Caco-2 (cell line): ENCODE results near the gene VPS36. TPM values are rescaled to one million over a fixed set of nuclear protein-coding genes. Genes with fewer than 3 reads are reported as not detected.
"Not testable (repeated sequence)": the region's sequence is repeated elsewhere in the genome, so short reads cannot be mapped to it uniquely, and the experiment has no call there.

Experiments used
- Bru-seq: library from RNA; stranded (reverse); fragments of 400-500 nt; gene quantifications from one replicate; lab custom pipeline; 2021; lab: Mats Ljungman, UMichigan
- BruChase-seq, 2 experiments: library from RNA; stranded (reverse); fragments of 400-500 nt; gene quantifications; one replicate each; lab custom pipeline; 2021; lab: Mats Ljungman, UMichigan
- BruUV-seq: library from RNA; stranded (reverse); fragments of 400-500 nt; replicated peaks from 2 replicates; lab custom pipeline; 2021; lab: Mats Ljungman, UMichigan
- CTCF ChIA-PET: fragments of 300-600 bp; sonication (Branson Sonifier 250); formaldehyde crosslinking; loops from one replicate; lab custom pipeline; 2022; ENCODE audit warnings: antibody characterized with exemption; lab: Charles Lee
- POLR2A ChIA-PET: fragments of 300-600 bp; sonication (Branson Sonifier 250); formaldehyde crosslinking; loops from one replicate; lab custom pipeline; 2022; ENCODE audit warnings: antibody characterized with exemption; lab: Charles Lee
- DNase-seq, 2 experiments: peaks; one replicate each; pipeline versions ENCODE4 v3.0.0 to v3.0.0-alpha.2; 2020 to 2022
- H3K27me3 ChIP-seq: replicated peaks from 2 replicates; pipeline ENCODE4 v1.6.0; 2011; ENCODE audit warnings: low read length; ENCODE audit not compliant: control insufficient read depth, insufficient read depth
- H3K36me3 ChIP-seq: 2 replicates; pipeline ENCODE4 v1.5.1; 2011; ENCODE audit warnings: low read length; ENCODE audit not compliant: control insufficient read depth, insufficient read depth
- H3K4me1 ChIP-seq: fragments of 250-450 bp; sonication (Bioruptor Pico); 2 replicates; pipeline ENCODE4 v1.5.1; 2020; ENCODE audit warnings: mild to moderate bottlenecking
- H3K4me3 ChIP-seq: 2 replicates; pipeline ENCODE4 v1.5.1; 2011; ENCODE audit warnings: low read depth, mild to moderate bottlenecking, control low read depth, low read length
- H3K9me3 ChIP-seq: fragments of 250-450 bp; sonication (Bioruptor Pico); 2 replicates; pipeline ENCODE4 v1.5.1; 2020; ENCODE audit warnings: mild to moderate bottlenecking, moderate library complexity
- H3K27ac Mint-ChIP-seq: one replicate; pipeline ENCODE4 v1.8.0; 2022; ENCODE audit warnings: mixed read lengths; ENCODE audit not compliant: unreplicated experiment
- H3K27me3 Mint-ChIP-seq: one replicate; pipeline ENCODE4 v1.8.0; 2022; ENCODE audit warnings: mixed read lengths; ENCODE audit not compliant: insufficient read depth, unreplicated experiment
- H3K36me3 Mint-ChIP-seq: one replicate; pipeline ENCODE4 v1.8.0; 2022; ENCODE audit warnings: mild to moderate bottlenecking, mixed read lengths; ENCODE audit not compliant: insufficient read depth, unreplicated experiment
- H3K4me1 Mint-ChIP-seq: one replicate; pipeline ENCODE4 v1.8.0; 2022; ENCODE audit warnings: low read depth, mixed read lengths; ENCODE audit not compliant: unreplicated experiment
- H3K4me3 Mint-ChIP-seq: one replicate; pipeline ENCODE4 v1.8.0; 2022; ENCODE audit warnings: mild to moderate bottlenecking, moderate library complexity, mixed read lengths; ENCODE audit not compliant: unreplicated experiment
- H3K9me3 Mint-ChIP-seq: one replicate; pipeline ENCODE4 v1.8.0; 2022; ENCODE audit warnings: mixed read lengths; ENCODE audit not compliant: unreplicated experiment
- CTCF ChIP-seq, 2 experiments: fragments of 200-600 bp in 1 of 2; IDR thresholded peaks; 1 replicate in 1 of 2; 2 replicates in 1 of 2; pipeline versions ENCODE4 v1.5.1 to v1.8.0; 2011 to 2022; ENCODE audit warnings: antibody characterized with exemption in 1 of 2, control low read depth in 1 of 2, inconsistent platforms in 1 of 2, low read depth in 1 of 2, low read length in 1 of 2, mild to moderate bottlenecking in 1 of 2, moderate library complexity in 1 of 2; ENCODE audit not compliant: insufficient read depth in 1 of 2, severe bottlenecking in 1 of 2, unreplicated experiment in 1 of 2
- intact Hi-C: fragments of 100-400 bp; cut with micrococcal nuclease; formaldehyde crosslinking; loops from one replicate; pipeline ENCODE4 v1.10.0; 2022; ENCODE audit not compliant: unreplicated experiment
- long read RNA-seq: library from polyadenylated mRNA; stranded (forward); transcript quantifications from one replicate; pipeline ENCODE4 v2.0.0, GENCODE V29; 2022
- total RNA-seq: library from RNA; stranded (reverse); gene quantifications from 2 replicates; pipeline ENCODE4 v1.2.3, GENCODE V29; 2022

Gene VPS36
- total RNA-seq (40.9 and 48.4 TPM in 2 replicates), Bru-seq, nascent RNA (percentile 85 among the genes with signal in this experiment), BruChase-seq, experiment 1, labeled RNA remaining after a 2-hour chase (percentile 93 among the genes with signal in this experiment), BruChase-seq, experiment 2, labeled RNA remaining after a 6-hour chase (percentile 90 among the genes with signal in this experiment)
- long read RNA-seq, full-length matches to known transcripts: 56 of 75 reads
- long read RNA-seq, partial matches to known transcripts: 4 of 75 reads
- long read RNA-seq, other reads (novel, unspliced or antisense): 15 of 75 reads

- Histone ChIP-seq H3K36me3 (no peaks in the 10 kb centered on the region), H3K27me3 (no peaks in the 10 kb centered on the region), H3K9me3 (no peaks in the 10 kb centered on the region), H3K4me1 (no peaks in the 10 kb centered on the region; the same call in 1 of the 2 replicates), H3K4me3 (peak within 1 kb of the TSS; percentile 89)
- TF ChIP-seq CTCF (IDR thresholded peaks at IDR 0.05; ENCODE audit: insufficient read depth in 1 of 2, low read depth in 1 of 2, low read length in 1 of 2, severe bottlenecking in 1 of 2, unreplicated experiment in 1 of 2): peak; percentile 92 to 98
- Mint-ChIP-seq H3K36me3 (peaks cover 7% of the 10 kb centered on the region), H3K27me3 (no peaks in the 10 kb centered on the region), H3K27ac (peak within 1 kb of the TSS; percentile 69), H3K9me3 (no peaks in the 10 kb centered on the region), H3K4me1 (peaks cover 18% of the 10 kb centered on the region), H3K4me3 (peak within 1 kb of the TSS; percentile 83)
- ChIA-PET POLR2A (interaction anchor here (0.7 to 1.1 kb wide), 2 partner anchors 22 to 57 kb away, joined by 3 read pairs; no protein-coding TSS in a partner anchor), CTCF (interaction anchor here (0.6 to 1.9 kb wide), 29 partner anchors 11 to 1729 kb away, joined by 3 to 23 read pairs (median 3); partner anchors contain the start of gene SUGT1)
- peak; percentile 93 to 98 for DNase-seq
- intact Hi-C loops: loop anchor here (1.0 to 10.0 kb wide), 5 partner anchors 22 to 645 kb away; partner anchors contain the start of gene DHRS12
- no TSS peak for BruUV-seq
Observed at GRCh38 chr13:52450012-52450792, at the start of gene VPS36. Gene VPS36, minus strand, starts transcription at chr13:52450634. Its CDS starts 40 bp downstream, at chr13:52450594.

GRCh38 chr13:52497979-52498378 is 47.5 kb upstream of the VPS36 start:
- CTCF ChIA-PET, H3K4me1 Mint-ChIP-seq, intact Hi-C loops, DNase-seq, H3K4me3 ChIP-seq, BruUV-seq, H3K9me3 ChIP-seq, H3K36me3 Mint-ChIP-seq, H3K4me1 ChIP-seq, H3K27me3 Mint-ChIP-seq, H3K27ac Mint-ChIP-seq, H3K4me3 Mint-ChIP-seq, H3K27me3 ChIP-seq, H3K36me3 ChIP-seq, H3K9me3 Mint-ChIP-seq, POLR2A ChIA-PET: not testable (repeated sequence)

- H3K4me1 ChIP-seq, H3K36me3 ChIP-seq, H3K4me3 ChIP-seq, intact Hi-C loops, H3K4me3 Mint-ChIP-seq, DNase-seq, H3K36me3 Mint-ChIP-seq, H3K4me1 Mint-ChIP-seq, H3K27me3 ChIP-seq, H3K9me3 Mint-ChIP-seq, H3K27me3 Mint-ChIP-seq, POLR2A ChIA-PET, H3K27ac Mint-ChIP-seq, BruUV-seq, CTCF ChIA-PET, H3K9me3 ChIP-seq: not testable (repeated sequence)
Observed at GRCh38 chr13:52494241-52494640, 43.8 kb upstream of the VPS36 start.

GRCh38 chr13:52491015-52491414 is 40.6 kb upstream of the VPS36 start:
- H3K36me3 ChIP-seq, H3K9me3 ChIP-seq, H3K27me3 ChIP-seq, H3K4me3 Mint-ChIP-seq, H3K36me3 Mint-ChIP-seq, H3K27me3 Mint-ChIP-seq, H3K4me3 ChIP-seq, intact Hi-C loops, H3K4me1 ChIP-seq, H3K9me3 Mint-ChIP-seq, H3K4me1 Mint-ChIP-seq, H3K27ac Mint-ChIP-seq, DNase-seq, BruUV-seq, POLR2A ChIA-PET, CTCF ChIA-PET: not testable (repeated sequence)

- POLR2A ChIA-PET, H3K36me3 ChIP-seq, H3K27ac Mint-ChIP-seq, CTCF ChIA-PET, H3K4me1 ChIP-seq, DNase-seq, BruUV-seq, H3K9me3 Mint-ChIP-seq, H3K4me3 Mint-ChIP-seq, H3K4me1 Mint-ChIP-seq, H3K27me3 Mint-ChIP-seq, intact Hi-C loops, H3K9me3 ChIP-seq, H3K36me3 Mint-ChIP-seq, H3K4me3 ChIP-seq, H3K27me3 ChIP-seq: not testable (repeated sequence)
Observed at GRCh38 chr13:52488763-52489162, 38.3 kb upstream of the VPS36 start.

GRCh38 chr13:52487078-52487477 is 36.6 kb upstream of the VPS36 start:
- intact Hi-C loops, CTCF ChIA-PET, H3K9me3 Mint-ChIP-seq, H3K36me3 Mint-ChIP-seq, H3K4me3 ChIP-seq, POLR2A ChIA-PET, H3K27ac Mint-ChIP-seq, H3K36me3 ChIP-seq, H3K27me3 Mint-ChIP-seq, H3K4me1 Mint-ChIP-seq, H3K27me3 ChIP-seq, BruUV-seq, H3K4me3 Mint-ChIP-seq, DNase-seq, H3K4me1 ChIP-seq, H3K9me3 ChIP-seq: not testable (repeated sequence)
